GM12873 (cell line): ENCODE data around the gene GMPR.

Source experiments
- CTCF ChIP-seq: IDR thresholded peaks from 2 replicates; pipeline ENCODE4 v1.5.1; 2012; ENCODE audit warnings: low read depth, mild to moderate bottlenecking, moderate library complexity, low read length, control low read depth; ENCODE audit not compliant: insufficient read depth; ENCODE audit errors: missing control alignments

GMPR gene

GRCh38 chr6:16227605-16228004, 10.8 kb upstream of the GMPR start:
- no peak for TF ChIP-seq CTCF

GRCh38 chr6:16228043-16228442, 10.3 kb upstream of the GMPR start:
- no peak for TF ChIP-seq CTCF

GRCh38 chr6:16228709-16229665, 9.4 kb upstream of the GMPR start:
- TF ChIP-seq CTCF: no peak

GRCh38 chr6:16229700-16230099, 8.7 kb upstream of the GMPR start:
- TF ChIP-seq CTCF: no peak

- no peak for TF ChIP-seq CTCF
Measured at GRCh38 chr6:16230953-16231352, 7.4 kb upstream of the GMPR start.

- TF ChIP-seq CTCF: no peak
Measured at GRCh38 chr6:16232086-16232485, 6.3 kb upstream of the GMPR start.

GRCh38 chr6:16236009-16236501, 2.3 kb upstream of the GMPR start:
- no peak for TF ChIP-seq CTCF
